ENCODE measurements around the gene PPP1R13B.
"Not testable (repeated sequence)": the region's sequence is repeated elsewhere in the genome, so short reads cannot be mapped to it uniquely, and the experiment has no call there.

Gene PPP1R13B

GRCh38 chr14:103695296-103696069, 151.9 kb downstream of the PPP1R13B start:
- no peak for DNase-seq

GRCh38 chr14:103694572-103695026, 152.8 kb downstream of the PPP1R13B start:
- DNase-seq = no peak

GRCh38 chr14:103693515-103693914, 153.9 kb downstream of the PPP1R13B start:
- DNase-seq = no peak

GRCh38 chr14:103692871-103693270, 154.5 kb downstream of the PPP1R13B start:
- no peak for DNase-seq

GRCh38 chr14:103692159-103692558, 155.2 kb downstream of the PPP1R13B start:
- DNase-seq = no peak

GRCh38 chr14:103691655-103692054, 155.7 kb downstream of the PPP1R13B start:
- not testable (repeated sequence) for DNase-seq

GRCh38 chr14:103690332-103690731, 157.0 kb downstream of the PPP1R13B start:
- no peak for DNase-seq

- no peak for DNase-seq
These were observed 158.2 kb downstream of the PPP1R13B start for GRCh38 chr14:103688906-103689902.

GRCh38 chr14:103688441-103688840, 158.9 kb downstream of the PPP1R13B start:
- DNase-seq = no peak

GRCh38 chr14:103687712-103688111, 159.7 kb downstream of the PPP1R13B start:
- DNase-seq = no peak

- no peak for DNase-seq
These were observed 160.4 kb downstream of the PPP1R13B start for GRCh38 chr14:103686831-103687485.

- no peak for DNase-seq
These were observed 161.8 kb downstream of the PPP1R13B start for GRCh38 chr14:103685276-103686211.

GRCh38 chr14:103684871-103685270, 162.5 kb downstream of the PPP1R13B start:
- DNase-seq = no peak

- no peak for DNase-seq
These were observed 162.9 kb downstream of the PPP1R13B start for GRCh38 chr14:103684471-103684870.
